ENCODE data around the gene FBXO38.

GRCh38 chr5:148427370-148428042 is 43.7 kb downstream of the FBXO38 start:
- TF ChIP-seq SMC3 (conservative IDR thresholded peaks at IDR 0.05; ENCODE audit: insufficient read depth, low read depth, low read length) (no peak), ESRRA (IDR thresholded peaks at IDR 0.05; ENCODE audit: borderline replicate concordance, low read depth) (no peak), MED1 (CRISPR knock-in tag; IDR thresholded peaks at IDR 0.05; ENCODE audit: borderline replicate concordance) (no peak)

Measured in K562 (cell line).